Esophagus squamous epithelium (tissue), 4 donors: Measurements from ENCODE around the gene ART3.

ENCODE experiments used
- POLR2A ChIP-seq, 4 donors: fragments of 450-650 bp; IDR thresholded peaks; one replicate each; pipeline ENCODE4 v1.6.1; 2017; ENCODE audit warnings: antibody characterized with exemption in 4 of 4, mild to moderate bottlenecking in 4 of 4, moderate library complexity in 3 of 4
- TF ChIP-seq, protein P1 (sequence below), 6 experiments: fragments of 450-650 bp in 4 of 6; fragments of 200-600 bp in 2 of 6; sonication (generic) in 2 of 6; IDR thresholded peaks; one replicate each; pipeline ENCODE4 v1.5.1; 2016 to 2019; ENCODE audit warnings: antibody characterized with exemption in 6 of 6, mild to moderate bottlenecking in 4 of 6, moderate library complexity in 4 of 6

DNA sequence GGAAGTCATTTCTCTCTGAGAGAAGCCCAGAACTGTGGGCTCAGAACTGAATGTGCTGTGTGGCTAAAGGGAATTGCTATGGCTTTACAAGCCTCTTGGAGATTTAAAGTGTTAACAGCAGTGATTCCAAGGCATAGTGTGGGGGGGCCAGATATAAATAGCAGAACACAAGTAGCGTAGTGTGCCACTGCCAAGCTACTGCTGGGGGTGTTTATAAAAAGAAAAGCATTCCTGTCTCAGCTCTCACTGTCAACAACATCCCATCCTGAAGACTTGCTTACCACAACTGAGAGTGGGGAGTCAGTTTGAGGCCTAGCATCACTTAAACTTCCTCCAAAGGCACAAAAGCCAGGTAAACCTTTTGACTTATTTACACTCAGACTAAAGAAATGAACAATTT is at the start of gene ART3:
- TF ChIP-seq, protein P1, sequence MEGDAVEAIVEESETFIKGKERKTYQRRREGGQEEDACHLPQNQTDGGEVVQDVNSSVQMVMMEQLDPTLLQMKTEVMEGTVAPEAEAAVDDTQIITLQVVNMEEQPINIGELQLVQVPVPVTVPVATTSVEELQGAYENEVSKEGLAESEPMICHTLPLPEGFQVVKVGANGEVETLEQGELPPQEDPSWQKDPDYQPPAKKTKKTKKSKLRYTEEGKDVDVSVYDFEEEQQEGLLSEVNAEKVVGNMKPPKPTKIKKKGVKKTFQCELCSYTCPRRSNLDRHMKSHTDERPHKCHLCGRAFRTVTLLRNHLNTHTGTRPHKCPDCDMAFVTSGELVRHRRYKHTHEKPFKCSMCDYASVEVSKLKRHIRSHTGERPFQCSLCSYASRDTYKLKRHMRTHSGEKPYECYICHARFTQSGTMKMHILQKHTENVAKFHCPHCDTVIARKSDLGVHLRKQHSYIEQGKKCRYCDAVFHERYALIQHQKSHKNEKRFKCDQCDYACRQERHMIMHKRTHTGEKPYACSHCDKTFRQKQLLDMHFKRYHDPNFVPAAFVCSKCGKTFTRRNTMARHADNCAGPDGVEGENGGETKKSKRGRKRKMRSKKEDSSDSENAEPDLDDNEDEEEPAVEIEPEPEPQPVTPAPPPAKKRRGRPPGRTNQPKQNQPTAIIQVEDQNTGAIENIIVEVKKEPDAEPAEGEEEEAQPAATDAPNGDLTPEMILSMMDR (IDR thresholded peaks at IDR 0.05) = no peak
- TF ChIP-seq POLR2A (IDR thresholded peaks at IDR 0.05) = no peak
